H9 (cell line): ENCODE measurements around the gene PDCD7. TPM values are rescaled to one million over a fixed set of nuclear protein-coding genes. Genes with fewer than 3 reads are reported as not detected.

Experiments used
- DNase-seq: peaks from one replicate; pipeline ENCODE4 v3.0.0-alpha.2; 2017
- H2AFZ ChIP-seq: one replicate; pipeline ENCODE4 v1.6.1; 2013; ENCODE audit warnings: mild to moderate bottlenecking, low read length, control low read depth, moderate library complexity
- H2AK5ac ChIP-seq: 2 replicates; pipeline ENCODE4 v1.6.1; 2013; ENCODE audit warnings: low read length, control low read depth, mixed read lengths; ENCODE audit not compliant: insufficient read length
- H2BK120ac ChIP-seq: one replicate; pipeline ENCODE4 v1.6.1; 2013; ENCODE audit warnings: low read depth, mild to moderate bottlenecking, low read length, control low read depth, inconsistent platforms; ENCODE audit not compliant: poor library complexity, severe bottlenecking
- H2BK12ac ChIP-seq: 2 replicates; pipeline ENCODE4 v1.6.1; 2013; ENCODE audit warnings: low read length, control low read depth, mixed read lengths, low read depth; ENCODE audit not compliant: insufficient read length
- H2BK15ac ChIP-seq: 2 replicates; pipeline ENCODE4 v1.6.1; 2013; ENCODE audit warnings: low read depth, low read length, control low read depth
- H2BK20ac ChIP-seq: one replicate; pipeline ENCODE4 v1.6.1; 2013; ENCODE audit warnings: low read depth, mild to moderate bottlenecking, low read length, control low read depth, inconsistent platforms; ENCODE audit not compliant: poor library complexity, severe bottlenecking
- H2BK5ac ChIP-seq: 2 replicates; pipeline ENCODE4 v1.6.1; 2013; ENCODE audit warnings: low read length, control low read depth, mixed read lengths; ENCODE audit not compliant: insufficient read length
- H3K14ac ChIP-seq: 2 replicates; pipeline ENCODE4 v1.6.1; 2013; ENCODE audit warnings: low read length, control low read depth; ENCODE audit not compliant: insufficient read depth
- H3K18ac ChIP-seq: 2 replicates; pipeline ENCODE4 v1.6.1; 2013; ENCODE audit warnings: low read depth, mild to moderate bottlenecking, mixed read lengths, low read length, control low read depth; ENCODE audit not compliant: insufficient read length
- H3K23ac ChIP-seq: 2 replicates; pipeline ENCODE4 v1.6.1; 2013; ENCODE audit warnings: low read length, control low read depth, mixed read lengths, low read depth; ENCODE audit not compliant: insufficient read length
- H3K23me2 ChIP-seq: 2 replicates; pipeline ENCODE4 v1.6.1; 2013; ENCODE audit warnings: low read depth, mild to moderate bottlenecking, mixed read lengths, low read length, control low read depth; ENCODE audit not compliant: insufficient read length, poor library complexity, severe bottlenecking
- H3K27ac ChIP-seq: 2 replicates; pipeline ENCODE4 v1.5.1; 2013; ENCODE audit warnings: low read length, control low read depth, mixed read lengths, low read depth; ENCODE audit not compliant: insufficient read length
- H3K27me3 ChIP-seq: 2 replicates; pipeline ENCODE4 v1.6.1; 2013; ENCODE audit warnings: low read length, control low read depth, inconsistent platforms; ENCODE audit not compliant: insufficient read depth
- H3K4ac ChIP-seq: 2 replicates; pipeline ENCODE4 v1.6.1; 2013; ENCODE audit warnings: low read depth, mild to moderate bottlenecking, control low read depth, inconsistent platforms, low read length, moderate library complexity
- H3K4me1 ChIP-seq: 2 replicates; pipeline ENCODE4 v1.6.1; 2013; ENCODE audit warnings: low read length, control low read depth, inconsistent platforms; ENCODE audit not compliant: insufficient read depth
- H3K4me2 ChIP-seq: 2 replicates; pipeline ENCODE4 v1.6.1; 2013; ENCODE audit warnings: low read length, control low read depth, mixed read lengths; ENCODE audit not compliant: insufficient read length, insufficient read depth
- H3K56ac ChIP-seq: 2 replicates; pipeline ENCODE4 v1.6.1; 2013; ENCODE audit warnings: low read depth, mild to moderate bottlenecking, mixed read lengths, low read length, control low read depth; ENCODE audit not compliant: insufficient read length
- H3K79me1 ChIP-seq: 2 replicates; pipeline ENCODE4 v1.6.1; 2013; ENCODE audit warnings: low read depth, mild to moderate bottlenecking, moderate library complexity, low read length, control low read depth, inconsistent platforms; ENCODE audit not compliant: insufficient read depth, poor library complexity, severe bottlenecking
- H3K79me2 ChIP-seq: 2 replicates; pipeline ENCODE4 v1.6.1; 2013; ENCODE audit warnings: low read length, control low read depth, inconsistent platforms; ENCODE audit not compliant: insufficient read depth
- H3K9ac ChIP-seq: 2 replicates; pipeline ENCODE4 v1.6.1; 2013; ENCODE audit warnings: low read length, control low read depth, mixed read lengths; ENCODE audit not compliant: insufficient read length; ENCODE audit errors: extremely low read depth
- H3K9me3 ChIP-seq: one replicate; pipeline ENCODE4 v1.6.1; 2013; ENCODE audit warnings: low read depth, low read length, inconsistent platforms; ENCODE audit not compliant: control insufficient read depth
- H3T11ph ChIP-seq: one replicate; pipeline ENCODE4 v1.6.1; 2013; ENCODE audit warnings: mild to moderate bottlenecking, low read length, control low read depth, inconsistent platforms
- H4K20me1 ChIP-seq: one replicate; pipeline ENCODE4 v1.6.1; 2013; ENCODE audit not compliant: control insufficient read depth, insufficient read length, insufficient read depth
- H4K5ac ChIP-seq: 2 replicates; pipeline ENCODE4 v1.6.1; 2013; ENCODE audit warnings: low read depth, mild to moderate bottlenecking, mixed read lengths, low read length, control low read depth; ENCODE audit not compliant: insufficient read length
- H4K8ac ChIP-seq: replicated peaks from 2 replicates; pipeline ENCODE4 v1.6.1; 2013; ENCODE audit warnings: low read length, control low read depth, mixed read lengths, low read depth; ENCODE audit not compliant: insufficient read length
- H4K91ac ChIP-seq: 2 replicates; pipeline ENCODE4 v1.6.1; 2013; ENCODE audit warnings: low read depth, mild to moderate bottlenecking, moderate library complexity, mixed read lengths, low read length, control low read depth; ENCODE audit not compliant: insufficient read length
- H3K27ac Mint-ChIP-seq, 3 experiments: 2 replicates in 2 of 3; 3 replicates in 1 of 3; pipeline ENCODE4 v1.8.0; 2020 to 2021; ENCODE audit warnings: mixed read lengths in 3 of 3, mild to moderate bottlenecking in 1 of 3, moderate library complexity in 1 of 3
- H3K27me3 Mint-ChIP-seq: 2 replicates; pipeline ENCODE4 v1.8.0; 2021; ENCODE audit warnings: low read depth, mild to moderate bottlenecking, moderate library complexity, mixed read lengths
- H3K36me3 Mint-ChIP-seq, 3 experiments: 2 replicates in 2 of 3; 3 replicates in 1 of 3; pipeline ENCODE4 v1.8.0; 2020 to 2021; ENCODE audit warnings: low read depth in 3 of 3, mixed read lengths in 3 of 3; ENCODE audit not compliant: insufficient read depth in 1 of 3
- H3K4me1 Mint-ChIP-seq, 2 experiments: 2 replicates each; pipeline ENCODE4 v1.8.0; 2020; ENCODE audit warnings: mixed read lengths in 2 of 2
- H3K4me3 Mint-ChIP-seq, 2 experiments: 2 replicates in 1 of 2; 3 replicates in 1 of 2; pipeline ENCODE4 v1.8.0; 2020 to 2021; ENCODE audit warnings: mild to moderate bottlenecking in 2 of 2, mixed read lengths in 2 of 2, moderate library complexity in 1 of 2
- H3K9me3 Mint-ChIP-seq, 2 experiments: 2 replicates in 1 of 2; 3 replicates in 1 of 2; pipeline ENCODE4 v1.8.0; 2020; ENCODE audit warnings: mild to moderate bottlenecking in 2 of 2, mixed read lengths in 2 of 2, moderate library complexity in 1 of 2
- CTCF ChIP-seq: fragments of 200-600 bp; sonication (generic); conservative IDR thresholded peaks from 3 replicates; pipeline ENCODE4 v1.8.0; 2021; ENCODE audit warnings: antibody characterized with exemption, mild to moderate bottlenecking
- WGBS: extraction: QIAGEN DNeasy Blood & Tissue Kit; methylation state at CpG from one replicate; pipeline ENCODE4 v1.1.7; 2013; ENCODE audit warnings: missing lambda C conversion rate, low lambda C conversion rate, mixed read lengths; ENCODE audit not compliant: insufficient read length; ENCODE audit errors: extremely low coverage; 5-methylcytosine and 5-hydroxymethylcytosine counted together
- total RNA-seq: library from RNA; stranded (reverse); gene quantifications from 2 replicates; pipeline ENCODE4 v1.2.1, GENCODE V29; 2021

PDCD7 gene
- total RNA-seq, 1 experiment from 2014 or later = 35.2 TPM

DNA sequence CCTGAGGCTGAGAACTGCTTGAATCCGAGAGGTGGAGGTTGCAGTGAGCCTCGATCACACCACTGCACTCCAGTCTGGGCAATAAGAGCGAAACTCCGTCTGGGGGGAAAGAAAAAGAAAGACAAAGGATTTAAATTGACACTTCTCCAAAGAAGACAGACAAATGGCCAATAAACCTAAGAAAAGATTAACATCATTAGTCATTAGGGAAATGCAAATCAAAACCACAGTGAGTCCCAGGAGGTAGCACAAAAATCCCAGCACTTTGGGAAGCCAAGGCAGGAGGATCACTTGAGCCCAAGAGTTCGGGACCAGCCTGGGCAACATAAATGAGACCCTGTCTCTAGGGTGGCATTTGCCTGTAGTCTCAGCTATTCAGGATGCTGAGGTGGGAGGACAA, 38.9 kb upstream of the PDCD7 start:
- Histone ChIP-seq H4K20me1 (no peaks in the 10 kb centered on the region), H3K4ac (no peak overlapping the region), H3K79me2 (no peaks in the 10 kb centered on the region), H3K4me1 (no peaks in the 10 kb centered on the region), H2AK5ac (no peak overlapping the region), H2BK120ac (no peak overlapping the region), H3K23me2 (no peaks in the 10 kb centered on the region), H3T11ph (no peak overlapping the region), H3K27ac (no peak overlapping the region), H3K79me1 (peaks cover 2% of the 10 kb centered on the region), H3K14ac (no peak overlapping the region), H4K8ac (no peak overlapping the region), H3K56ac (no peak overlapping the region), H2BK5ac (no peak overlapping the region), H3K18ac (no peak overlapping the region), H4K91ac (no peak overlapping the region), H2BK15ac (no peak overlapping the region), H2AFZ (no peak overlapping the region), H2BK20ac (no peak overlapping the region), H3K9me3 (no peaks in the 10 kb centered on the region), H3K27me3 (no peaks in the 10 kb centered on the region), H3K4me2 (no peak overlapping the region), H4K5ac (no peak overlapping the region), H3K9ac (no peak overlapping the region), H2BK12ac (no peak overlapping the region), H3K23ac (no peak overlapping the region)
- Mint-ChIP-seq H3K4me3 (no peak overlapping the region), H3K4me1 (no peaks in the 10 kb centered on the region; a peak in 1 of 4 replicates), H3K36me3 (peaks cover 17 to 61% (median 31%) of the 10 kb centered on the region in 3 experiments; a peak in 6 of 7 replicates), H3K9me3 (no peaks in the 10 kb centered on the region), H3K27ac (peak overlapping the region in 1 of 3 experiments; percentile 73; a peak in 1 of 7 replicates), H3K27me3 (no peaks in the 10 kb centered on the region)
- DNase-seq = no peak
- WGBS = no CpG with 5 or more reads among the region's 5 CpGs
- TF ChIP-seq CTCF = no peak
